Measurements from ENCODE around the gene C12orf42.

C12orf42 gene

GRCh38 chr12:103423516-103423910 lies 72.3 kb downstream of the C12orf42 start:
- DNase-seq, result no peak

DNA sequence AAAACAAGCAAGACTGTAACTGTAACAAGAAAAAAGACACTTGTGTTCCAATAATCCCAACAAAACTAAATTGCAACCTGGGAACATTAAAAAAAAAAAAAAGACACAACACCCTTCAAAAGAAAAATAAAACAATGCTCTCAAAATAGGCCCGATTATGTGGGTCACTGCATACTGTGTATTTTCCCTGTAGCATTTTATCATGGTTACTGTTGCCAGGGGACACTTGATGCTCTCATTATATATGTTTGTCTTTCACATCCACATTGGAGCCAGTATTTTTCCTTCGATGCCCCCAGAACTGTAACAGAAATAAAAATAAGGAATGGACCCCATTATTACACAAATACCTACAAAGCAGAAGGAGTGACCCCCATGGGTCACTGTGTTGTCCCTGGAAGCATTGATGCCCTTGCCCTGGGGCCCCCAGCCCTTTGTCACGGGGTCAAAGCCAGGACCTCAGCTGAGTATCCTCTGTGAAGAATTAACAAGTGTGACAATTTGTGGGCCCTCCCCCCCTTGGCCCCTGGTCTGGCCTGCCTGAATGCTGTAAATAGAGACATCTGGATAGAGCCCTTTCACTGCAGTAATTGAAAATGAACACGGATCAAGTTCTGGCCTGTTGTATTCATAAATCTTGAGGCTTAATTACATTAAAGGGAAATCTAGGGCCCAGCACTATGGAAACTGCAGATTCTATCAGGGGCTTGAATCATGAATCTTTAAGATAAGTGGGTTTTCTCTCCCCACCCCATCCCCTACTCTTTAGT lies 72.8 kb downstream of the C12orf42 start:
- no peak for DNase-seq

- DNase-seq, result no peak
Measured at GRCh38 chr12:103422328-103422727, 73.4 kb downstream of the C12orf42 start.

- DNase-seq, result no peak
Measured at GRCh38 chr12:103421402-103421801, 74.4 kb downstream of the C12orf42 start.

GRCh38 chr12:103415681-103416080 lies 80.1 kb downstream of the C12orf42 start:
- no peak for DNase-seq

GRCh38 chr12:103401421-103401820 lies 94.3 kb downstream of the C12orf42 start:
- no peak for DNase-seq

DNA sequence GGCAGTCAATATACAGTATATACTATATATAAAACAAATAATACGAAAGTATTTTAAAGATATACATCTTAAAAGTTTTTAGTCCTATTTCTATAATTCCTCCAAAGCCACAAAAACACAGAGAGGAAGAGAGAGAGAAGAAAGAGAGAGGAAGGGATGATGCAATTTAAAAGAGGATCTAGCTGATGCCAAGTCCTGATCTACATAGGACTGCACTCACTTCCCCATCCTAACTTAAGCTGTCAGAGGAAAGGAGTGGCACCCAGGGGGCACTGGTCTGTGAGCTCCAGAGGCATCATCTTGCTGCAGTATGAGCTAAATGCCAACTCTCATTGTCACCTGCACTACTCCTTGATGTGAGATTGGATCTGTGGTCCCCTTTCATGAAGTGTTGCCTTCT lies 95.8 kb downstream of the C12orf42 start:
- DNase-seq, result no peak

GRCh38 chr12:103397536-103397935 lies 98.2 kb downstream of the C12orf42 start:
- no peak for DNase-seq

GRCh38 chr12:103392722-103393121 lies 103.0 kb downstream of the C12orf42 start:
- DNase-seq, result no peak

GRCh38 chr12:103391103-103391502 lies 104.7 kb downstream of the C12orf42 start:
- no peak for DNase-seq

- DNase-seq, result no peak
Measured at GRCh38 chr12:103387385-103387784, 108.4 kb downstream of the C12orf42 start.

DNA sequence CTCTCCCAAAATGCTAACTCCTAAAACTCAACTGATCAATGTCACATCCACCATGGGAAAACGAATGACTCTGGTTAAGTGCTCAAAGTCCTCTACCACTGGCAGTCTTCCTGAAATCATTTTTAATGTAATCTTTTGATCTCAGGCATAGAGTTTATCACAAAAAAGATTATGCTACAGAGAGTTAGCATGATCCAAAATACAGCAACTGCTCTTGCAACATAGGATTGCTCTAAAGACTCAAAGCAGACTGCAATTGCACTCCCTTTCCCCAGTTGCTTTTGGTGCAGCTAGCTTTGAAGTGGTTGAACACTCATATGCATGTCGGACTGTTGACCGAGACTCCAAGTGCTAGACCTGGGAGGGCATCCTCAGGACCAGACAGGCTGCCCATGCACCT lies 109.3 kb downstream of the C12orf42 start:
- no peak for DNase-seq

DNA sequence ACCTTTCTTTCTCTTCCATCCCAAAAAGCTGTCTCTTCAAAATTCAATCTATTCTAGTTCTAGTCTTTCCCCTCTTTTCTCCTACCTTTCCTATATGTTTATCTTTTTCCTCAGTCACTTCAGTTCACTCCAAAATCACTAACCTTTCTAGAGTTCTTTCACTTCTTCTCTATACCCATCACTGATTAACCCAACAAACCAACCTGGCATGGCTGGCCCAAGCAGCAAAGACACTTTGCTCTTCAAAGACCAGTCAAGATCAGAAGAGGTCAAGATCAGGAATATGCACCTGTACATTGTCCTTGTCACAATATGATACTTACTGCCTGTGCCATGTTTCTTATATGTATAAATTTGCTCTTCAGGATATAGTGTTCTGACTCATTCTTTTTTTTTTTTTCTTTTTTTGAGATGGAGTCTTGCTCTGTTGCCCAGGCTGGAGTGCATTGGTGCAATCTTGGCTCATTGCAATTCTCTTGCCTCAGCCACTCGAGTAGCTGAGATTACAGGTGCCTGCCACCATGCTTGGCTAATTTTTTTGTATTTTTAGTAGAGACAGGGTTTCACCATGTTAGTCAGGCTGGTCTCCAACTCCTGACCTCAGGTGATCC lies 112.9 kb downstream of the C12orf42 start:
- no peak for DNase-seq

GRCh38 chr12:103382119-103382518 lies 113.6 kb downstream of the C12orf42 start:
- no peak for DNase-seq

GRCh38 chr12:103379670-103380069 lies 116.1 kb downstream of the C12orf42 start:
- DNase-seq, result no peak

- no peak for DNase-seq
Measured at GRCh38 chr12:103373088-103373523, 122.7 kb downstream of the C12orf42 start.

GRCh38 chr12:103369929-103370328 lies 125.8 kb downstream of the C12orf42 start:
- no peak for DNase-seq

DNA sequence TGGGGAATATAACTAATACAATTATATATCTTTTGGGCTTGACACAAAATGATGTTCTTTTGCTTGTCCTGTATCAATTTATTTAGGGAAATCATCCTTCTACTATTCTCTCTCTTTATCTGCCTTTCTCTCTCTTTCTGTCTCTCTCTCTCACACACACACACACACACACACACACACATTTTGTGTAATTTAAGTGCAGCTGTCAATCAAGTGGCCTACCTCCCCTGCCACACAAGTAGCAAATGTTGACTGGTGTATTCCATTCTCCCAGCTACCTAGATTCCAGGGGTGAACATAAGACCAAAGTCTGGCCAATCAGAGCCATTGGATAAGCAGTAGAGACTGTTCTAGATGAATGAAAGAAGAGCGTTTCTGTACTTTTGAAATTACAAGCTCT lies 127.6 kb downstream of the C12orf42 start:
- no peak for DNase-seq

GRCh38 chr12:103354403-103354802 lies 141.4 kb downstream of the C12orf42 start:
- DNase-seq, result no peak

GRCh38 chr12:103353913-103354312 lies 141.9 kb downstream of the C12orf42 start:
- DNase-seq, result peak; percentile 1

DNA sequence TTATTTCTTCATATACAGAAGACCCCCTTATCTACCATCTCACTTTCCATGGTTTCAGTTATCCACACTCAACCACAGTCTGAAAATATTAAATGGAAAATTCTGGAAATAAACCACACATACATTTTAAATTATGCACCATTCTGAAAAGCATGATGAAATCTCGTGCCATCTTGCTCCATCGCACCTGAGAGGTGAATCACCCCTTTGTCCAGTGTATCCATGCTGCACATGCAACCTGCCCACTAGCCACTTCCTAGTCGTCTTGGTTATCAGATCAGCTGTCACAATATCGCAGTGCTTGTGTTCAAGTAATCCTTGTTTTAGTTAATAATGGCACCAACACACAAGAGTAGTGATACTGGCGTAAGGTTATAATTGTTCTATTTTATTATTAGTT lies 145.7 kb downstream of the C12orf42 start:
- DNase-seq, result no peak

DNA sequence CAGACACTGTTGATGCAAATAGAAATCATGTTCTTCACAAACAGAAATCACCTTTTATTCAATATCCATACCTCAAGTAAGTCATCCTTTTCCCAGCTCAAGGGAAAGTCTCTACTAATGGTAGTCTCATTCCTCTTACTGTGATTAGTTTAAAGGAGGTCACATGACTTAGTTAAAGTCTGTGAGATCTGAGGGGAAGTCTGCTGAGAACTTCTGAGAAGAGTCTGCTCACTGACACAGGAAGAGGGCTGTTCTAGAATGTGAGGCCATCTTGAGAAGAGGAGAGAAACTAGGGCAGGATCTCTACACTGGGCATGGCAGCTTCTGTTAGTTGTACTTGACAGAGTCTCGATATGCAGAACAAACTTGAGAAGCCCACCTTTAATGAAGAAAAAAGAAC lies 146.8 kb downstream of the C12orf42 start:
- DNase-seq, result no peak

DNA sequence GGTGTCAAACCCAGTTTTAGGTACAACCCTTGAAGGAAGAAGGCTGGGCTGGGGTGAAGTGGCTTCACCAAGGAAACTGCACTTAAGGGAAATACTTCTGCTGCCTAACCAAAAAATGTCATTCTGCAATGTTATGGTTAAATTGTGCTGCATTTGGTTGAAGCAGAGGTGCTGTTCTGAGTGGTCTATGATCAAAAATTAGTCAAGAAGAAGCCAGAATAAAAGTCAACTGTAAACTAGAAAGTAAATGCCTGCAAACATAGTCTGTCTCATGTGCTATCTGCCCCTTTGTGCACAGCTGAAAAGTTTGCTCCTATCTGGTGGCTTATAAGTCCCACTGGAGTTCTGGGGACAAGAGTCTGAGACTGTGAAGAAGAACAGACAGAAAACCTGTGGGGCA lies 158.8 kb downstream of the C12orf42 start:
- peak; percentile 9 for DNase-seq

DNA sequence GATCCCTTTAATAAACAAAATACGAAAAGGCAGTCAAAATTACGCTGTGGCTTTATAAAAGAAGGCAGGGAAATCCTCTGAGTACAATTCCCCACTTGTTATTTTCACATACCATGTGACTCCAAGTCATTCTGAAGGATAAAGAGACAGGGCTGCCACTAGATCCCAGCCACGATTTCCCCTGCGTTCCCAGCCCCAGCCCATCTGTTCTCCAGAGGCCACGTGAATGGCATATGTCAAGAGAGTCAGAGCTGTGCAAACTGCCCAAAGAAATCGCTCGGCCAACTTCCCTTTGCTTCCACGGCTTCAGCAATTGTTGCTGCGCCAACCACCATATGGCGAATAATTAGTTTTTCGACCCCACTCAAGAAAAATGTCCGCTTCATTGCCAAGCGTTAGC lies 161.3 kb downstream of the C12orf42 start:
- no peak for DNase-seq

DNA sequence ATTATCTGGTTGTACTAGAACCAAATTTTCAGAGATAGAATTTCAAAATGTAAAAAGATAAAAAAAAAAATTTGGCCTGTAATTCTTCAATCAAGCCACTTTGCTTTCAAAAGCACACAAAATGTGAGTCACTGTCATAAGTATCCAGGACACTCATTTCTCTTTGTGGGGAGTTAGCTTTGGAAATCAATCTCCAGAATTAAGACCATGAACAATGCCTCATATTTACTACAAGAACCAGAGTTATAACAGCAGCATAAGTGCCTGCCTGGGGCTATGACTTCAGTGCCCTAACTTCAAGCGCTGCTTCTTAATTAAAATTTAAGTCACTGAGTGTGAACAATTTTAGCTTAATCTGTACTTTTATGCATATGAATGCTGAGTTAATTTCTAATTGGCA lies 162.1 kb downstream of the C12orf42 start:
- no peak for DNase-seq

All from activated CD4-positive, alpha-beta T cell treated with anti-CD3 and anti-CD28 coated beads, Interleukin-2, amount 50 U/mL, for 16 hours (primary cell).